Measurements from ENCODE around the gene DEXI.

DEXI gene

DNA sequence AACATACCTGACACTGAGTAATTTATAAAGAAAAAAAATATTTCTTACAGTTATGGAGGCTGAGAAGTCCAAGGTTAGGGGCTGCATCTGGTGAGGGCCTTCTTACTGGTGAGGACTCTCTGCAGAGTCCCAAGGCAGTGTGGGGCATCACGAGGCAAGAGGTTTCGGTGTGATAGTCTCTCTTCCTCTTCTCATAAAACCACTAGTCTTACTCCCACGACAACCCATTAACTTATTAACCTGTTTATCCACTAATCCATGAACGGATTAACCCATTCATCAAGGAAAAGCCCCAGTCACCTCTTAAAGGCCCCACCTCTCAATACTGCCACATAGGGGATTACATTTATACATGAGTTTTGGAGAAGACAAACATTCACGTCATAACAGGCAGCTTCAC is 45.1 kb downstream of the DEXI start:
- no peak for TF ChIP-seq CTCF (IDR thresholded peaks at IDR 0.05; ENCODE audit: insufficient read depth, missing control alignments)
- FAIRE-seq = no peak

GRCh38 chr16:10896723-10897122 is 45.5 kb downstream of the DEXI start:
- DNase-seq (ENCODE audit: insufficient read length, low spot score) (no peak), FAIRE-seq (no peak)
- TF ChIP-seq CTCF (IDR thresholded peaks at IDR 0.05; ENCODE audit: insufficient read depth, missing control alignments) = no peak

More for the DNA sequence above, 45.1 kb downstream of the DEXI start:
- DNase-seq (ENCODE audit: insufficient read length, low spot score) = no peak

DNA sequence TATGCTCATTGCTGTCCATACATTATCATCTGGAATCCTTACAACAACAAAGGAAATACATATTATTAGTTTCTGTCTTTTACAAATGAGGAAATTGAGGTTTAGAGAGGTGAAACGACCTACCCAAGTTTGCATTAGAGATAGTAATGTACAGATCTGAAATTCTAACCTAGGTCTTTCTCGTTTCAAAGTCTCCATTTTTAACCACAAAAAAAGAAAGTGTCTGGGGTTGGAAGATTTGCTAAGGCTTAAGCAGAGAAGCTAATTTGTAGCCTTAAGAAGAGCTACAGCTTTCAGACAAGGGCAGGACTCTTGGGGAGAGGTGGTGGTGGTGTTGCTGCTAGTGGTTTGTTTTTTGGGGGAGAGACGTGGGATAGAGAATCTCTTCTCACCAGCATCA is 46.1 kb downstream of the DEXI start:
- DNase-seq (ENCODE audit: insufficient read length, low spot score) (no peak), FAIRE-seq (no peak)
- no peak for TF ChIP-seq CTCF (IDR thresholded peaks at IDR 0.05; ENCODE audit: insufficient read depth, missing control alignments)

GRCh38 chr16:10895053-10895946 is 47.0 kb downstream of the DEXI start:
- FAIRE-seq (no peak), DNase-seq (ENCODE audit: insufficient read length, low spot score) (no peak)
- TF ChIP-seq CTCF (IDR thresholded peaks at IDR 0.05; ENCODE audit: insufficient read depth, missing control alignments) = no peak

DNA sequence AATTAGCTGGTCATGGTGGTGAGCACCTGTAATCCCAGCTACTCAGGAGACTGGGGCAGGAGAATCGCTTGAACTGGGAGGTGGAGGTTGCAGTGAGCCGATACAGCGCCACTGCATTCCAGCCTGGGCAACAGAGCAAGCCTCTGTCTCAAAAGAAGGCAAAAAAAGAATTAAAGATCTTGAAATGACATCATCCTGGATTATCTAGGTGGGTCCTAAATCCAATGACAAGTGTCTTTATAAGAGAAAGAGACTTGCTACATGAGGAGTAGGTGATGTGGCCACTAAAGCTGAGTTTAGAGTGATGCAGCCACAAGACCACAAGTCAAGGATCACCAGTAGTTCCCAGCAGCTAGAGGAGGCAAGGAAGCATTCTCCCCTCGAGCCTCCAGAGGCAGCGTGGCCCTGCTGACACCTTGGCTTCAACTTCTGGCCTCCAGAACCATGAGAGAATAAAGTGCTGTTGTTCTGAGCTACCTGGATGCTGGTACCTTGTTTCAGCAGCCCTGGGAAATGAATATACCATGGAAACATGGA is 49.4 kb downstream of the DEXI start:
- DNase-seq (ENCODE audit: insufficient read length, low spot score) (no peak), FAIRE-seq (no peak)
- TF ChIP-seq CTCF (IDR thresholded peaks at IDR 0.05; ENCODE audit: insufficient read depth, missing control alignments) = no peak

GRCh38 chr16:10889855-10890254 is 52.4 kb downstream of the DEXI start:
- FAIRE-seq = no peak
- no peak for TF ChIP-seq CTCF (IDR thresholded peaks at IDR 0.05; ENCODE audit: insufficient read depth, missing control alignments)

More at GRCh38 chr16:10889855-10890254, 52.4 kb downstream of the DEXI start:
- DNase-seq (ENCODE audit: insufficient read length, low spot score) = no peak

All from D721Med (cell line).